VCaP (cell line): ENCODE results near the gene BMI1.

ENCODE experiments used
- H3K27ac ChIP-seq: fragments of 450-650 bp; 2 replicates; pipeline ENCODE4 v1.5.1; 2017
- TF ChIP-seq, protein P1 (sequence below): fragments of 450-650 bp; conservative IDR thresholded peaks from 2 replicates; pipeline ENCODE4 v1.5.1; 2017; ENCODE audit warnings: mild to moderate bottlenecking, moderate library complexity

Gene BMI1

DNA sequence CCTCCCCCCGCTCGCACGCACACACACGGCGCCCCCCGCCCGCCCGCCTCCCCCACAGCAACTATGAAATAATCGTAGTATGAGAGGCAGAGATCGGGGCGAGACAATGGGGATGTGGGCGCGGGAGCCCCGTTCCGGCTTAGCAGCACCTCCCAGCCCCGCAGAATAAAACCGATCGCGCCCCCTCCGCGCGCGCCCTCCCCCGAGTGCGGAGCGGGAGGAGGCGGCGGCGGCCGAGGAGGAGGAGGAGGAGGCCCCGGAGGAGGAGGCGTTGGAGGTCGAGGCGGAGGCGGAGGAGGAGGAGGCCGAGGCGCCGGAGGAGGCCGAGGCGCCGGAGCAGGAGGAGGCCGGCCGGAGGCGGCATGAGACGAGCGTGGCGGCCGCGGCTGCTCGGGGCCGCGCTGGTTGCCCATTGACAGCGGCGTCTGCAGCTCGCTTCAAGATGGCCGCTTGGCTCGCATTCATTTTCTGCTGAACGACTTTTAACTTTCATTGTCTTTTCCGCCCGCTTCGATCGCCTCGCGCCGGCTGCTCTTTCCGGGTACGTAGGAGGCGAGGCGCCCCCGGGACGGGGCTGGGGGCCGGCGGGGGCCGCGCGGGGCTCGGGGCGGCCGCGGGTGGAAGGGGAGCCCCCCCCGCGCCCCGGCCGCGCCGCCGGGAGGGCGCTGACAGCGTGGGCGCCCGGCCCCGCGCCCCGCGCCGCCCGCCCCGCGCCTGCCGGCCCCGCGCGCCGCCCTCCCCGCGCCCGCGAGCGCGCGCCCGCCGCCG is 441 bp downstream of the BMI1 start:
- TF ChIP-seq, protein P1, sequence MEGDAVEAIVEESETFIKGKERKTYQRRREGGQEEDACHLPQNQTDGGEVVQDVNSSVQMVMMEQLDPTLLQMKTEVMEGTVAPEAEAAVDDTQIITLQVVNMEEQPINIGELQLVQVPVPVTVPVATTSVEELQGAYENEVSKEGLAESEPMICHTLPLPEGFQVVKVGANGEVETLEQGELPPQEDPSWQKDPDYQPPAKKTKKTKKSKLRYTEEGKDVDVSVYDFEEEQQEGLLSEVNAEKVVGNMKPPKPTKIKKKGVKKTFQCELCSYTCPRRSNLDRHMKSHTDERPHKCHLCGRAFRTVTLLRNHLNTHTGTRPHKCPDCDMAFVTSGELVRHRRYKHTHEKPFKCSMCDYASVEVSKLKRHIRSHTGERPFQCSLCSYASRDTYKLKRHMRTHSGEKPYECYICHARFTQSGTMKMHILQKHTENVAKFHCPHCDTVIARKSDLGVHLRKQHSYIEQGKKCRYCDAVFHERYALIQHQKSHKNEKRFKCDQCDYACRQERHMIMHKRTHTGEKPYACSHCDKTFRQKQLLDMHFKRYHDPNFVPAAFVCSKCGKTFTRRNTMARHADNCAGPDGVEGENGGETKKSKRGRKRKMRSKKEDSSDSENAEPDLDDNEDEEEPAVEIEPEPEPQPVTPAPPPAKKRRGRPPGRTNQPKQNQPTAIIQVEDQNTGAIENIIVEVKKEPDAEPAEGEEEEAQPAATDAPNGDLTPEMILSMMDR, result no peak
- peak overlapping the region; percentile 90 for H3K27ac ChIP-seq

DNA sequence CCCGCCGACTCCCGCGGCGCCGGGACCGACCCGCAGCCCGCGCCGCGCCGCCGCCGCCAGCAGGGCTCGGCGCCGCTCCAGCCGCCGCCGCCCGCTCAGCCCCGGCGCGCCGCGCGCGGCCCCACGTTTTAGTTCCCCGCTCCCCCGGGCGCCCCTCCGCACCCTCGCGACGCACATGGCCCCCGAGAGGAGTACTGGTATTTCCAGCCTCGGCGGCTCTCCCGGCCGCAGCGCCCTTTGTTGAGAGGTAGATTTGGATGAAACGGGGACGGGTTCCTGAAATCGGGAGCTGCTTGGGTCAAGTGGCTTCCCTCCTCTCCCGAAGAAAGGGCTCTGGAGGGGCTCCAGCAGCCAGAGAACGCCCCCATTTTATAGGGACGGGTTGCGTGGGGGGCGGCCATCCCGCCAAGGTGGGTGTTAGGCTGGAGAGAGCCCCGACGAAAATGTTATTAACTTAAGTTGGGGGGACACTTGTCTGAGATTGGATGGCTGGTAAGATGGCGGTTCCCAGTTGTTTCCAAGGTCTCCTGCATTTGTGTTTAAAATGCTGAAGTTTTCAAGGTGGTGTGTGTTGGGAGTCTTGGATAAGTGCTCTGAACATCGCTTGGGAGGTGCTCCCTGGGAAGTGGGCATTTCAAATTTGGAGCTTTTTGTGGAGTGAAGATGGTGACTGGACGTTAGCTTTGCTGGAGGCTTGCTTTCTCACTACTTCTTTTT is 1.2 kb downstream of the BMI1 start:
- H3K27ac ChIP-seq, result peak overlapping the region; percentile 90; the same call in 1 of the 2 replicates
- TF ChIP-seq, protein P1, result no peak

DNA sequence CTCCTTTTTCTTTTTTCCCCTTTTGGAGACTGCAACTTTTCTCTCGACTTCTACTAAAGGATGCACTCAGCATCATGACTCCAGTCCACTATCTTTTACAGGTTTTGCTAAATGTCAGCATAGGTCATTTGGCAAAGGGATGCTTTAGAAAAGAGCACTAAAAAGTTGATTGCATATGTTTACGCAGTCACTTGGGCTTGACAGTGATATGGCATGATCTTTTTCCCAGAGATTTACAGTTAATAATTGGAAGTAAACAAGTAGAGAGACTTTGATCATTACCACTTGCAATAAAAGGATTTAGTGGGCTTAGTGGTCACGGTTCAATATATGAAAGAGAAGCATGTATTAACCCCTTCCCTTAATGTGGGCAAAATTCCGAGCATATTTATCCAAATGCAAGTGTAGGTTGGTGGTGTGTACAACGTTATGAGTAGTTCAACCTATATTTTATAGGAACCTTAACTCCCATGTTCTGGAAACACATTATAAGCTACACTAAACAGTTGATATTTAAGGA is 1.8 kb downstream of the BMI1 start:
- TF ChIP-seq, protein P1, result no peak

DNA sequence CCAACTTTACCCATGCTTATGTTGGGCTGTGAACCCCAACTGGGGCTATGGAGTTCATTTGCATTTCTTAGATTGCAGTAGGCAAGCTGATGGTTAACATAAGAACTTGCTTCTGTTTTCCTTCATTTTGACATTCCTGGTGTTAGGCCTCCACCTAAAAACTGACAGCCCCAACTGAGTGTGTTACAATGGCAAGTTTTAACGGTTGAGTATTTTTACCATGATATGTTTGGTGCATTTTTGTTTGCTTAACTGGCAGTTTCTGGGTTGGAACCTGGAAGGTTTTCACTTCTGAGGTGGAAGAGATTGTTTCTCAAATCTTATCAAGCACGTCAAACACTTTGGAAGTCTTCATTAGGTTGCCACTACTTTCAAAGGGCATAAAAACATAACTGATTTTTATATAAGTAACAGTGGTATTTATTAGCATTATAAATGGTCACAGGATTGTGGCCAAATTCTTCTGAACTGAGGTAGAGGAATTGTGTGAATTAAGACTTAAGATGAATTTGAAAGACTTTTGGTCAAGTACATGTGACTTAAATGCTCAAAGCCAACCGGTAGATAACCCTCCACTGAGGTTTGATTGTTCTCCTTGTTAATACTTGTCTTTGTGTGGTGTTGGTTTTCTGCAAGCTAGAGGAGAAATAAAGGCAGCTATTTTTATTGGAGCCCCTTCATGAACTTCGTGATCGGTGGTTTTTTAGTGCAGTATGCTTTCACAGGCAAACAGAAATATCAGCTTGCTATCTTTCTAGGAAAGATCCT is 2.8 kb downstream of the BMI1 start:
- H3K27ac ChIP-seq, result no peak overlapping the region
- TF ChIP-seq, protein P1, result no peak

More for the DNA sequence above, 1.8 kb downstream of the BMI1 start:
- H3K27ac ChIP-seq, result no peak overlapping the region

DNA sequence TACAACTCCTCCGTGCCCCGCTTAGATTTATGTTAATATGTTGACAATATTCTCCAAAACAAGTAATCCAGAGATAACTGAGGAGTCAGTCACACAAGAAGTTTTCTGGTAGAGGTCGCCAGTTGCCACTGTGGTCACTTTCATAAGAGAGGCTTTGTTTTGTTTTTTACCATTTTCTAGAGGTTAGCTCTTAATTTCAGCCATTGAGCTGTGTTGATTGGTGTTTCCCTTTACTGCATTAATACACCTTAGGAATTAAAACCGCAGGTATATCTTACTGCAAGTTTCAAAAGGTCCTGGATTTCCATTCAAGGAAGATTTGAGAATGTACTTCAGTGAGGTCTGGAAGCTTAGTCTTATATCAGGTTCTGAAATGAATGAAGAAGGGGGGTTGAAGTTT is 3.5 kb downstream of the BMI1 start:
- TF ChIP-seq, protein P1, result no peak
- no peak overlapping the region for H3K27ac ChIP-seq

DNA sequence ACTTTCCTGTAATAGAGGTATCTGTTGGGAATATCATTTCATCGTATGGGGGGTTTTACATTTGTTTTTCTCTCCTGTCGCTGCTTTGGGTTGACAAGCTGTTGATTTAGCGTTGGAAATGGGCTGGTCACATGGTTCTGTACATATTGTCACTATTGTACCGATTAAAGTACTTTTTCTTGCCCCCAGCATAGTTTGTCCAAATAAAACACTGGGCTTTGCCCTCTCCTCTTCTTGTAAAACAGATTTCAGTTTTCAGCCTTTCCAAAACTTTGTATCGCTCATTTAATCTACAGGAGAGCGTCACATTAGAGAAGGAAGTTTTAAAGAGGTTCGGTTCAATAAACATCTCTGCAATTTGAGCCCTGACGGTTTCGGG is 4.0 kb downstream of the BMI1 start:
- TF ChIP-seq, protein P1, result no peak
- peak overlapping the region; percentile 58; the same call in 1 of the 2 replicates for H3K27ac ChIP-seq
